DMS153 treated with DMSO at 0.1 percent for 48 hours (cell line): ENCODE measurements around the gene SLC25A21.
"Not testable (repeated sequence)": the region's sequence is repeated elsewhere in the genome, so short reads cannot be mapped to it uniquely, and the experiment has no call there.

Source experiments
- DNase-seq: peaks from one replicate; lab custom pipeline; 2025; ENCODE audit not compliant: unreplicated experiment; lab: John Stamatoyannopoulos, UW

SLC25A21 gene

GRCh38 chr14:36896300-36896699 is 276.1 kb downstream of the SLC25A21 start:
- not testable (repeated sequence) for DNase-seq

GRCh38 chr14:36884049-36884448 is 288.4 kb downstream of the SLC25A21 start:
- no peak for DNase-seq

GRCh38 chr14:36880276-36880675 is 292.1 kb downstream of the SLC25A21 start:
- no peak for DNase-seq

- DNase-seq: no peak
Measured at GRCh38 chr14:36879558-36879957, 292.8 kb downstream of the SLC25A21 start.

GRCh38 chr14:36874396-36875138 is 297.8 kb downstream of the SLC25A21 start:
- DNase-seq: peak; percentile 58

- DNase-seq: no peak
Measured at GRCh38 chr14:36870776-36871175, 301.6 kb downstream of the SLC25A21 start.

GRCh38 chr14:36869125-36869524 is 303.3 kb downstream of the SLC25A21 start:
- no peak for DNase-seq

- DNase-seq: no peak
Measured at GRCh38 chr14:36866867-36867266, 305.5 kb downstream of the SLC25A21 start.

- DNase-seq: no peak
Measured at GRCh38 chr14:36863271-36863670, 309.1 kb downstream of the SLC25A21 start.

- not testable (repeated sequence) for DNase-seq
Measured at GRCh38 chr14:36862237-36862636, 310.2 kb downstream of the SLC25A21 start.

GRCh38 chr14:36860831-36861230 is 311.6 kb downstream of the SLC25A21 start:
- no peak for DNase-seq

- no peak for DNase-seq
Measured at GRCh38 chr14:36859119-36859518, 313.3 kb downstream of the SLC25A21 start.

GRCh38 chr14:36857842-36858445 is 314.5 kb downstream of the SLC25A21 start:
- no peak for DNase-seq

GRCh38 chr14:36857136-36857535 is 315.3 kb downstream of the SLC25A21 start:
- DNase-seq: peak; percentile 70

GRCh38 chr14:36856095-36856878 is 316.1 kb downstream of the SLC25A21 start:
- DNase-seq: peak; percentile 91

GRCh38 chr14:36855396-36855795 is 317.0 kb downstream of the SLC25A21 start:
- DNase-seq: no peak

GRCh38 chr14:36852981-36853691 is 319.3 kb downstream of the SLC25A21 start:
- DNase-seq: no peak

GRCh38 chr14:36848213-36848612 is 324.2 kb downstream of the SLC25A21 start:
- DNase-seq: no peak

- DNase-seq: no peak
Measured at GRCh38 chr14:36847366-36847765, 325.0 kb downstream of the SLC25A21 start.

GRCh38 chr14:36845356-36846012 is 326.9 kb downstream of the SLC25A21 start:
- no peak for DNase-seq
